ENCODE data around the gene SCRN2.

The SCRN2 gene

GRCh38 chr17:47864791-47865216 lies 23.7 kb upstream of the SCRN2 start:
- POLR2A ChIA-PET = no interaction called here
- no peak for DNase-seq (ENCODE audit: extremely low spot score)
- no peak for TF ChIP-seq CTCF (IDR thresholded peaks at IDR 0.05; ENCODE audit: control extremely low read depth, extremely low read depth, low read depth, missing control alignments)
- CTCF ChIA-PET = interaction anchor here (1.0 to 1.5 kb wide), 4 partner anchors 17 to 25 kb away, joined by 3 to 6 read pairs (median 3); no protein-coding TSS in a partner anchor

- ChIA-PET POLR2A (no interaction called here), CTCF (interaction anchor here (0.8 to 25.0 kb wide), 5 partner anchors 16 to 84 kb away, joined by 3 to 687 read pairs (median 4); partner anchors contain the start of genes SCRN2 and SP2)
- no peak for DNase-seq (ENCODE audit: extremely low spot score)
- TF ChIP-seq CTCF (IDR thresholded peaks at IDR 0.05; ENCODE audit: control extremely low read depth, extremely low read depth, low read depth, missing control alignments) = no peak
Measured at GRCh38 chr17:47862621-47863440, 21.8 kb upstream of the SCRN2 start.

GRCh38 chr17:47860386-47860785 lies 19.3 kb upstream of the SCRN2 start:
- ChIA-PET CTCF (interaction anchor here (1.0 to 25.0 kb wide), 4 partner anchors 10 to 111 kb away, joined by 3 to 687 read pairs (median 80); partner anchors contain the start of genes CDK5RAP3, SCRN2, SP2 and SP6), POLR2A (no interaction called here)
- TF ChIP-seq CTCF (IDR thresholded peaks at IDR 0.05; ENCODE audit: control extremely low read depth, extremely low read depth, low read depth, missing control alignments) = no peak
- DNase-seq (ENCODE audit: extremely low spot score) = no peak

- no peak for DNase-seq (ENCODE audit: extremely low spot score)
- ChIA-PET POLR2A (no interaction called here), CTCF (interaction anchor here (0.8 to 25.0 kb wide), 4 partner anchors 13 to 113 kb away, joined by 3 to 687 read pairs (median 78); partner anchors contain the start of genes CDK5RAP3, SCRN2 and SP2)
- TF ChIP-seq CTCF (IDR thresholded peaks at IDR 0.05; ENCODE audit: control extremely low read depth, extremely low read depth, low read depth, missing control alignments) = no peak
Measured at GRCh38 chr17:47857551-47858455, 16.7 kb upstream of the SCRN2 start.

GRCh38 chr17:47856830-47857229 lies 15.8 kb upstream of the SCRN2 start:
- POLR2A ChIA-PET = no interaction called here
- CTCF ChIA-PET = interaction anchor here (0.9 to 25.0 kb wide), 3 partner anchors 12 to 30 kb away, joined by 4 to 687 read pairs (median 152); partner anchors contain the start of genes SCRN2 and SP2
- DNase-seq (ENCODE audit: extremely low spot score) = no peak
- TF ChIP-seq CTCF (IDR thresholded peaks at IDR 0.05; ENCODE audit: control extremely low read depth, extremely low read depth, low read depth, missing control alignments) = no peak

- ChIA-PET CTCF (interaction anchor here (1.2 to 25.0 kb wide), 5 partner anchors 11 to 163 kb away, joined by 3 to 687 read pairs (median 8); partner anchors contain the start of genes SCRN2 and SP2), POLR2A (no interaction called here)
- no peak for TF ChIP-seq CTCF (IDR thresholded peaks at IDR 0.05; ENCODE audit: control extremely low read depth, extremely low read depth, low read depth, missing control alignments)
- no peak for DNase-seq (ENCODE audit: extremely low spot score)
Measured at GRCh38 chr17:47855737-47856136, 14.7 kb upstream of the SCRN2 start.

All from GM10248 (cell line).